ENCODE results near the gene DYNC1I1.
"Not testable (repeated sequence)": the region's sequence is repeated elsewhere in the genome, so short reads cannot be mapped to it uniquely, and the experiment has no call there.

Gene DYNC1I1

DNA sequence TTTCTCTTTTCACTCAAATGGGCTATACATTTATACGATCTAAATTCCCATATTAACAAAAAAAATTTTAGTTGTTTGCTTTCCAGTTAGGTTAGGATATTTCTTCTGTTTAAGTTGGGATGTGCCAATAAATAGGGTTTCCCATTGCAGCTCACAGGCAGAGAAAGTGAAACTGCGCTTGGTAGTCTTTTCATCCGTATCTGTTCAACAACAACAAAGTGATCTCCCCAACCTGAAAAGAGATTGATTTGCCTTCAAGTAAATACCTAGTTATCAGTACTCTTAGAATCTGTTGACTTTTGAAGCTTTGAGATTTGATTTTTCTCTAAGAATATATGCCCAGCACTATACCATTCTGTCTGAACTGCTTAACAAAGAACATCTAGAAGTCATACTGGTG, 143.4 kb downstream of the DYNC1I1 start:
- no peak for DNase-seq

DNA sequence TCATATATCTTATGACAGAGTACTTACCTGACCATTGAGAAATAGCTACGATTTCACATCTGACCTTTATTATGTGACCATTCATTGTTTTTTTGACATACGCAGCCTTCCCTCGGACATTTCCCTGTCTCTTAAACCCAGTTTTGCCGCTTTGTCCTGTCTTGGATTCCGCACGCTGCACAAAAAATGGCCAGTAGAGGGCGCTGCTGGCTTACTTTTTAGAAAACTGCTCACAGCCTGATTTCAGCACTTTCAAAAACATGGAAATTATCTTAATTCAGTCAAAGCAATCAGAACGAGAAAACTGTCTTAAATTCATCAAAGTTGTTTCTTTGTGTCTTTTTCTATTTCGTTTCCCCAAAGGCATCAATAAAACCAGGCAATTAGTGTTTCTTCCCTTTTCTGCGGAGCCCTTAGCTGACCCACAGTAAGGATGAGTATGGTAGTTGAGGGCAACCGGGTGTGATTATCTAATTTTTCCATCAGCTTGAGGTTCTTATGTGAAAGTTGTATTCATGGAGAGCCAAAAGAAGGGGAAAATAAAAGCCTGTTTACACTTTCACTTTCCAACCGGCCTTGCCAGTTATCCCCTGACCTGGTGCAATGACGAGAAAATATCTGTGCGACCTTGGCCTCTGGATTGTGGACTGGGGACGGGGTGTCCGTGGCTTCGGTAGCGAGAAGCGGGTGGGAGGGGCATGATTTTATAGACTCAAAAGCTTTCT, 144.4 kb downstream of the DYNC1I1 start:
- DNase-seq: peak; percentile 79

DNA sequence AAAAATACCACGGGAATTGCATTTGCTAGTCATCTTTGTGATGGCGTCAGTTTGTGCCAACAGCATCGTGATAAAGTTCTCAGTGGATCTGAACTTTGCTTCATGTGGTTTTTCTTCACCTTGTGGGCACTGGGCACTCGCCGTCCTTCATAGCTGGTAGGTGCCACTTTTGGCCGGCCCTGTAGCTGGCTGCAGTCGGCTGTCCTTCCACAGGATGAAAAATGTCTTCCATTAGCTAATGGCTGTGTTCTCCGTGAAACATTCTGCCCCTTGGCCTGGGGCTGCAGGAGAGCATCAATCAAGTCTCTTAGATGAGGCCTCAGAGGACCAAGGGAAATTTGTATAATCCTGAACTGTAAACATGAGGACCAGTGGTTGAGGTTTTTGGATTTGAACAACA, 145.3 kb downstream of the DYNC1I1 start:
- DNase-seq: no peak

DNA sequence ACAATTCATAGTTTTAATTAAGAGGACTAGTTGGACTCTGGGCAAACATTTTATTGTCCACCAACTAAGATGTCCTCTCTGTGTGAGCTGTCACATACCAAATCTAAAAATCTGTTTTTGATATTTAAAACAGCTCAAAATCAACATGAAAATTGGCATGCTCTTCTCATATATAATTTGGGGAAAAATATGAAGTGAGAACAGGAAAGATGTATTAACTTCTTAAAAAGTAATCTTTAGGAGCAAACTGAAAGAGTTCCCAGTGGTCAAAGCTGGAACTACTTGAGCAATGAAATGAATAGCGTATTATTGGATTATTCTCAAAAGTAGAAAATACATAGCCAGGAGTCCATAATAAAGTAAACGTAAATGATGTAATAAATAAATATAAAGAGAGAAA, 147.2 kb downstream of the DYNC1I1 start:
- no peak for DNase-seq

DNA sequence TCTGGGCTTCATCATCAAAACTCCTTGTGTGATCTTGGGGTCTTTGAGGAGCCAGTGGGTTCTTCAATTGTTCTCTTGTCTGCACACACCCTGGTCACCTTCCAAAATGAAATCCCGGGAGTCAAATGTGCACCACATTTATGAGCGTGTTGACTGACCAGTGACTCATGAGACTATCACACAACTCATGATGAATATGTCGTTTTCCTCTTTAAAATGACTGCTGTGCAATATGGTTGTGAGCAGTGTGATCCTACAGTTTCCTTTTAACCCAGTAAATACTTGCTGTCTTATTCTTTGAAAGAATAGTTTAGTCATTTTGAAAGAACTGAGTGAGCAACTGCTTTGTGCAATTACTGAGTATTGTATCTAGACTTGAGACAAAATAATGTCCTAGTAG, 149.2 kb downstream of the DYNC1I1 start:
- no peak for DNase-seq

DNA sequence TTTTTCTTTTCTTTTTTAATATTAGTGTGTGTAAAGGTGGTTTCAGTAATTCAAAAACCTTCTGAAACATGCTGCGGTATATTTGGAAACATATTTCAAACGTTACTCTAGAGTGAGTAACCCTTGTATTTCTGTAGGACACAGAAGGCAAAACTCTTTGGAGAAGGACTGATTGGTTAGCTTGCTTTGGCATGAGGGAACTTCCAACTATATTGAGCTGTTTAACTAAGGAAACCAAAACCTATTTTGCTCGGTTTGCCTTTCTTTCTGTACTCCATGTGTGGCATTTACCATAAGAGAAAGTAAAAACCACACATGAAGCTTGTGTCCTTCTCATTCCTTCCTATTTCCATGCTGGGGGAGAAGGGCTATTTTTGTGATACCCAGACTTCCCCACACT, 149.8 kb downstream of the DYNC1I1 start:
- no peak for DNase-seq

DNA sequence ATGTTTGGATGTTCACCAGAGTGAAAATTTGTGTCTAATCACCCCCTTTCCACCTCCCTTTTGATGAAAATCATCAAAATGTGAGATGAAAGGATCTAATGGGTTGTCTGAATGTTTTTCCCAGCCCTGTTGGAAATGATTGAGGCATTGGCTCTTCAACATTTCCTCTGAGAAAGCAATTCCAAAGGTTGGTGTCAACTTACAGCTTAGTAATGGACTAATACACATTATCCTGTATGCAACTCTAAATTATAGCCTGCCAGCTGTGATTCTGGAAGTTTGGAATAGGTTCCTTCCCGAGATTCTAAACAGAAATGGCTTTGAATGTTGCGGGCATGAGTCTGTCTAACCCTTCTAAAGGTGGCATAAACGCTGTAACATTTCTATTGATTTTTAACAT, 152.9 kb downstream of the DYNC1I1 start:
- no peak for DNase-seq

DNA sequence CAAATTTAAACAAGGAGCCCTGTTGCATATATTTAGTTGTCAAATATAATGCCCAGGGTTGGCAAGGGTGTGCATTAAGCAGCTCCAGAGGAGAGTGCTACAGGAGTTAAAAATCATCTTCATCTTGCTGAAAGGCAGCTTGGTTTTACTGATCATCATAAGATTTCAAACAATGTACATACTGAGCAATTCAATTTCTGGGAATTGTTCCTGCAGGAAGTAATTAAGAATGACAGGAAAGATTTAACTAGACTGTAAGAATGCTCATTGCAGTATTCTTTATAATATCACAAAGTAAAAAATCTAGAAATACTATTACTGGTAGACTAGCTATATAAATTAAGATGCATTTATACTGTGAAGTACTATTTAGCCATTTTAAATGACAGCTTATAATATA, 153.6 kb downstream of the DYNC1I1 start:
- no peak for DNase-seq

DNA sequence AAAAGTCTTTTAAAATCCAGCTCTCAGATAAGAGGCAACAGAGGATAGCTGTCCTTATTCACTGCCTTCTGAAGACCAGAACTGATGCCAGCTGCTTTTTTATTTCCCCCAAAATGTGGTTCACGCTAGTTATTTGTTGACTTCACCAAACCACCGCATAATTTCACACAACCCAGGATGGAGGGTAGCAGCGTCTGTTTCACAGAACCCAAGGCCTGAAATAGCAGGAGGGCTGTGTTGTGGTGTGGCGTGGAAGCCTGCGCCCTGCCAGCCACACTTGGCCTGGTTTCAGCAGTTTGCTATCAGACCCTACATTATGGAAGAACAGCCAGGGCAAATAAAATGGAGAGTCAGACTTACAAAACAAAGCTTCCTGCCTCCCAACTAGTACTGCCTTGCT, 155.4 kb downstream of the DYNC1I1 start:
- no peak for DNase-seq

DNA sequence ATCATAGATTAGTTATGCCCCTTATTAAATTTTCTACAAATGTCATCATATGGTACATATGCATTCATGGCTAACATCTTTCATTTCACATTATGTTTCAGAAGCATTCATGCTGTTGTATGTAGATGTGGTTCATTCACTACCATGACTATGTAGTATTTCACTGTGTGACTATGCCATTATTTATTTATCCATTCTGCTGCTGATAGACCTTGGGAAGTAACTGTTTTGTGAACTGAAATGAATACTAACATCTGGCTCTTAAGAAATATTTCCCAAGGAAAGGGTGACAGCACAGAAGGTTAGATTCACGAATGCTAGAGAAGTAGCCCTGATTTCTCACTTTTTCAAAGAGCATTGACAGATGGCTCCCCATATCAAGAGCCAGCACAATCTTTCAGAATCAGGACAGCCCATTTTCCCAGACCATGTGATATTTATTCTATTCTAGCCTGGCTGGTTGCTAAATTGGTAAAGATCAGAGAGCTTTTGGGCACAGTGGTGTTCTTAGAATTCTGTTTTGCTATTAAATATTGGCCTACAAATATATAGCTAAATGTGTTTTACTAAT, 157.4 kb downstream of the DYNC1I1 start:
- no peak for DNase-seq

DNA sequence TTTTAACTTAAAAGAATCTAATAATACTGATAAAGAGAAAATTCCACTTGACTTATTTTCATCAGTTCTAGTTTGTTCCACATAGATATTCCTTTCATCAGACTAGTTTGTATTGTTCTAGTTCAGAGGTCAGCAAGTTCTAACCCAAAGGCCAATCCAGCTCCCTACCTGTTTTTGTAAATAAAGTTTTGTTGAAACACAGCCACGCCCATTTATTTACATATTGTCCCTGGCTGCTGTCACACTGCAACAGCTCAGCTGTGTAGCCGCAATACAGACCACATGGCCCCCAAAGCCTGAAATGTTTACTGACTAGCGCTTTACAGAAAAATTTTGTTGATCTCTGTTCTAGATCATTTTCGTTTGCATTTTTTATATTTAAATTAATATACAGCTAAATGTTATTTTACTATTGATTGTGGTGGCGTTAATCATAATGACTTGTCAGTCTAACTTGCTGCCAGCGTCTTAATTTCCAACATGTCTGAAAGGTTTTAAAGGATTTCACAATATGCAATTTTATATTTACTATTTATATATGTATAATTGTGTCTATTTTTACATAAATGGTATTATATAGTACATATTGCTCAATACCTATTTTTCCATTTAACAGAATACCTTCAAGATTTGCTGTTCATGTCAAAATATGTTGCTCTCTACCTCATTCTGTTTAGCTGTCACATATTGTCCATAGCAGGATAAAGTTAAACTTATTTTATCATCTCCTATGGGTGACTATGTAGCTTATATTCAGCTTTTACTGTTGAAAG, 159.3 kb downstream of the DYNC1I1 start:
- DNase-seq: no peak

DNA sequence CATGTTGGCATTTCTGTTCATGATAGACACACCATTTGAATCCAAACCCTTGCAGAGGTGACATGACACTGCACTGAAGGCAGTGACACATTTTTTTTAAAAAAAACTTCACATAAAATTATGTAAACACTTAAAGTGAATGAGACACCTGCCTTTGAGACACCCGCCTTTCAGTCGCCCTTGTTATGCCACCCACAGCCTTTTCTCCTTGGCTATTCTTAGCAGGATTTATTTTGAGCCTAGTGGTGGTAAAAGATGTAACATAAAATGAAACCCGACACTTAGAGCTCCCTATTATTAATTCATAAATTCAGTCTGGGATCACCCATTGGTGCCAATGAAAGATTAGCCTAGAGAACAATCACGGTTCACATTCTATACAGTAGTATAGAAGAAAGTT, 161.3 kb downstream of the DYNC1I1 start:
- peak; percentile 58 for DNase-seq

DNA sequence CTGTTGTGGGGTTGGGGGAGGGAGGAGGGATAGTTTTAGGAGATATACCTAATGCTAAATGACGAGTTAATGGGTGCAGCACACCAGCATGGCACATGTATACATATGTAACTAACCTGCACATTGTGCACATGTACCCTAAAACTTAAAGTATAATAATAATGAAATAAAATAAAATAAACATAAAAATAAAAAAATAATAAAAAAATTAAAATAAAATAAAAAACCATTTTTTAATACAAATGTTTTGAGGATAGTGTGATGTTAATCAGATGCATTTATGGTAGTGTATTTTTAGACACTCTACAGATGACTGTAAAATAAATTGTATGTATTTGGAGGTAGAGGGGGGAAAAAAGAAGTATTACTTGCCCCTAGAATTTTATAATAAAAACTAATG, 172.5 kb downstream of the DYNC1I1 start:
- not testable (repeated sequence) for DNase-seq

DNA sequence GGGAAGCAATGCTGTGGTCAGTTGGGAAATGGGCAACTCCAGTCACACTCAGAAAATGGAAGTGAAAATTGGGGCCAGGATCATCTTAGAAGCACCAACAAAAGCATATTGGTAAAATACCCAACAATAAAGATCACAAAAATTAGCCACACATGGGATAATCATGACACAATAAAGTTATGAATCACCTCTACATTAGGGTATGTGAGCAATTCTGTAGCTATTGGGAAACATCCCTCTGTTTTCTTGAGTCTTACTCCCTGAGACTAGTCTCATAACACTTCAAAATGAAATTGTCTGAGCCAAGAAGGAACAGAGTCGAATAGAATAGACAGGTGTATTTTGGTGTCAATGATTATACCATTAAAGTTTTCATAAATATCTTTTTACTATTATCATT, 178.3 kb downstream of the DYNC1I1 start:
- DNase-seq: no peak

DNA sequence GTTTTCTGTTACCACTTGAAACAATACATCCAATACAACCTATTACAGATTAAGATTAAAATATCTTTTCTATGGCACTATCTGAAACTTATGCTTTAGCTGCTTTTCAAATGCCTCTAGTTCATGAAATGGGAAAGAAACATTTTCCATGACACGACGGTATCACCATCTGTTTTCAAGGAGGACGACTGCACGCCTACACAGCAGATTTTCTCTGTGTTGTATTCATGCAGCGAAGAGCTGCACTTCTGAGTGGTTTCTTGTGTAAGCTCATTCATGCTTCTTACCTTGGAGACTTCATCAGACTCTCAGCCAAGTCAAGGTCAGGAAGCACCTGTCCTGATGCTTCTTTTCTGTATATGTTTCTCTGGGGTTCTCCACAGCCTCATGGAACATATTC, 179.2 kb downstream of the DYNC1I1 start:
- no peak for DNase-seq

DNA sequence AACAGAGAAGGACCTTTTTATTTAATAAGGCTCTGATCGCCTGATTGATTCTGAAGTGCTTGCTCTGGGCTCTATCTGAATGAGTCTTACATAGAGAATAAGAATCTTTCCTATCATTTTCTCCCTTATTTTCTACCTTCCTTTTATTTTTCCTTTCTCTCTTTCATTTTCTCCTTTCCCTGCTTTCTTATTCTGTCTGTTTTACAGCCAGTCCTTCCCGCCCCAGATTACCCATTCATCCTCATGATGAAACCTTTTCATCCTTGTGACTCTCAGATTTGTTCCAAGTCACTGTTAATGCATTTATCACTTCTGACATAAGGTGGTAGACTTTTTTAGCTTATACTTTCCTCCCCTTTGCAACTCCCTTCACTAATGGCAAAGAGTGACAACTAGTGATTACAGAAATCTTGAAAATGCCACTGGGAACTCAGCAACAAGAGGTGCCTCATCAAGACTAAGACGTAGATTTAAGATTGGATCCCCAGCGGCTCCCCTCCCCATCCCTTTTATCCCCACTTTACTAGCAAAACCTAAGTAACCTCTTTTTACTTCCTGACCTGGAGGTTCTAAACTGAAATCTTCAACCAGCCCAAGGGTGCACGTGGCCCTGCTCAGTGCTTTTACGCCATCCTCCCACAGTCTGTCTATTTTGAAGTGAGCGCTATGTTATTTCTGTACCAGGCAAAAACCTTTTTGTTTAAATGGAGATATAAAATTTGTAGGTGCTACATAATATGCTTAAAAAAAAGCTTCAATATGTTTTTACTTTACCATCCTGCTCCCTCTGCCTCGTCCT, 179.8 kb downstream of the DYNC1I1 start:
- no peak for DNase-seq

DNA sequence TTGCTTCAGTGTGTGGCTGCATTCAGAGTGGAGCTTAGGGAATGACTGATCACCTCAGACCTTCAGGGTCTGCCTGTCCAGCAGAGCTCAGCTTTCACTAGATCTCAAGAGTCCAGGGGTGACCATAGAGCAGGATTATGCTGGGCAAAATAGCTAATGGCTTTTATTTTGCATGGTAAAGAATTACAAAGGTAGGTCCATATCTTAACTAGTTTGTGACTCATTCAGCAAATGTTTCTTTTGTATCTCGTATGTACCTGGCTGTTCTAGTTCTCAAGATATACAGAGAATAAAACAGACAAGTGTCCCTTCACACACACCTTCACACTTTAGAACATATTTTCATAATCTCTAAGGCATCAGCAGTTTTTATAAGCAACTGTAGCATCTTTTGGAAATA, 180.5 kb downstream of the DYNC1I1 start:
- DNase-seq: no peak

DNA sequence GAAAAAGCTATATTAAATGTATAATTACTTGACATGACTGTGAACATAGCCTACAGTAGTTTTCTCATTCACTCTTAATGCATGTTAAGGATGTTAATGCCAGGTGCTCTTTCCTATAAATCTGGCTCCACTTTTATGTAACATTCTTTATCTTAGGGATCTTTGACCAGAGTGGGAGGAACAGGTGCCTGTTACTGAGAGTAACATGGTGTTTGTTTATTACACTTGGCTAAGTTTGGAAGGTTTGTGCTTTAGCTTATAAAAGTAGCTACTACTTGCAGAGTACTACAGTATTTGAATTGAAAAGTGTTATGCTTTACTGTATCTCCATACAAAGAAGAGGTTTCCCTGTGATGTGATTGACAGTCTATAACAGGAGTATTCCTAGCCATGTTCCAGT, 183.4 kb downstream of the DYNC1I1 start:
- no peak for DNase-seq

DNA sequence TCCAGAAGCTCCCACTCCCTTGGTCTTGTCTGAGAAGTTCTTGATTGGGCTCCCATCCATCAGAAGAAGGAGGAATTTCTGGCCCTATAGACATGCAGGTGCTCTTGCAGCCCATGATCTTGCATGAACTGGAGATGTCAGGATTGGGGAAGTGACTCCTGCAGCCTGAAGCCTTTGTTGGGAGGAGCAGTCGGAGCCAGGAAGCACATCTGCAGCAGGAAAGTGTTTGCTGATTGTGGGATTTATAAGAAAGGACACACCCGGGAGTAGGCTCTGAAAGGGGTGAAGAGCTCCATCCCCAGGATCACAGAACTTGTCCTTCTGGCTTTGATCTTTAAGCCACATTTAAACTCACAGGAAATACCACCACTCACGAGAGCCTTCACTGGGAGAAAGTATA, 185.2 kb downstream of the DYNC1I1 start:
- no peak for DNase-seq

DNA sequence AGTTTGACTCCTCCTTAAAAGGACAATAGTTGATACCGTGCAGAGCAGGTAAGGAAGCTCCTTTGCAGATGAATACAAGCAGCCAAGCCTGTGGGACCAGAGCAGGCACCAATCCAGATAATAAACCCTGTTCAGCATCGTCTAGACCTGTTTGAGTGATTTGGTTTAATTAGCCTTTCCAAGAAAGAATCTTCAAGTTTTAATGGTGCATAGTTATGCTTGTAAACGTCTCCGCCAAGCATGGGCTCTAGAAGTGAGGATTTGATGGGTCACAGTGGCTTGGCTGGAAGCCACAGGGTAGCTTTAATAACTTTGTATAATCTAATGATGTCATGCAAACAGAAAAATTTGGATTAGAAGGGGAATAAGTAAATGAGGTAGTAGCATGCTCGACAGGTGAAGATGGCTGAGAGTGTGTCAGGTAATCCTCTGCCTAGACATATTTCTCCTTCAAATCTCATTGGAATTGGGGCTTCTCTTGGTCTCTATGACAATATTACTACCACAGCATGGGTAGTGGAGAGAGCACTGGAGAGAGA, 188.4 kb downstream of the DYNC1I1 start:
- no peak for DNase-seq

DNA sequence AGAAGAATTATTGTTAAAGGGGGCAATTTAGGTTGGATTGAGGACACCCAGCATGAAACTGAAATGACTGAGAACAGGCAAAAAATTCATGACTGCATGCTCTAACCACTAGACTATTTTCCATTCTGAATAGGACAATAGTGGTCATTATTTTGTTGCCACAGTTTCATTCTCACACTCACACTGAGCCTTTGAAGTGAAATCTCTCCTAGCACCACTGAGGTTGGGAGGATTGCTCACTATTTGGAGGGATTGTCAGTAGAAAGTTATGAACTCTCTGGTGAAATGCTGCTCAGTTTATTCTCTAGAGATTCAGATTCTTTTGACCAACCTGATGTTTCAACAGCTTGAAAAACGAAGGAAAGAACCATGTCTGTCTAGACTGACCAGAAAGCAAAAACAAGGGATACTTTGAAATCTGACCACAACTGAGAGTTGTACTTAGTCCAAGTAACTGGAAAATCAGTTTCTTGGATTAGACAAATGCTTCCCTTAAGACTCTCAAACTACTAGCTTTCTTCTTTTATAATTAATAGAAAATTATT, 191.2 kb downstream of the DYNC1I1 start:
- DNase-seq: no peak

DNA sequence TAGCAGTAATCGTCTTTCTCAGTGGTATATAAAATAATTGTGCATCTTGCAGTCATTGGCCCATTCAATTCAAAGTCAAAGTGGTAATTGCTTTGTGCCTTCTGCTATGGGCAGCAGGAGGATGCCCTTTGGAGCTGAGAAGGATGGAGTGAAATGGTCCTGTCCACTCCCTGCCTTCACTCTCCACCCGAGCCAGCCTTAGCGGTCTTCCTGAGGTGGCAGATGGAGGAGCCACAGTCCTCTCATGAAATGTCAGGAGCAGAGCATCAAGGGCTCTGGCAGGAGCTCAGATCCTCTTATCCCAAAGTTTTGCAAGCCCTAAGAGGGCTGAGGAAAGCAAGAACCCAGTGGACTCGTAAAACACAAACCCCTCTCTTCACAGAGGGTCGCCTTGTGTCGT, 199.4 kb downstream of the DYNC1I1 start:
- DNase-seq: no peak

DNA sequence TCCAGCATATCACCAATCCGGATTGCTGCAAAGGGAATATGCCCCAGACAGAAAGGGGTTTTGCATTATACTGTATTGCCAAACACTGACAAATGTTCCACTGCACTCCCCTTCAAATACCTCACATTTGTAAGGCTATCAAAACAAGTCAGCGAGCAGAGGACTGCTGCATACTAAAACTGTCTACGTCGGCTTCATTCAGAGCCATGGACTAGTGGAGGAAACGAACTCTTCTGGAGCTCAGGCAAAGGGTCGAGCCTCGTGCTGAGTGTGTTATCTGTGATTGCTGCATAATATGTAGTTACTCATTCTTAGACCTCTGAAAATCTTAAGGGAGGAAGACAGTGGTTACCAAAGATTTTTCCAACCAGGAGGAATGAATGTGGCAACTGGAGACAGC, 200.2 kb downstream of the DYNC1I1 start:
- no peak for DNase-seq
